Stimulated activated CD8-positive, alpha-beta memory T cell treated with anti-CD3 and anti-CD28 coated beads, Interleukin-12 subunit alpha, Interleukin-12 subunit beta, amount 100 ng/mL, for 24 hours (primary cell): ENCODE data around the gene DSTYK.
"Not testable (repeated sequence)": the region's sequence is repeated elsewhere in the genome, so short reads cannot be mapped to it uniquely, and the experiment has no call there.

Source experiments
- DNase-seq: peaks from one replicate; pipeline ENCODE4 v3.0.0-alpha.2; 2020; ENCODE audit errors: extremely low read depth

The DSTYK gene

GRCh38 chr1:205171369-205171768 lies 40.1 kb downstream of the DSTYK start:
- DNase-seq = no peak

- no peak for DNase-seq
These were observed 40.8 kb downstream of the DSTYK start for GRCh38 chr1:205170532-205171269.

- DNase-seq = no peak
These were observed 42.3 kb downstream of the DSTYK start for GRCh38 chr1:205169248-205169647.

GRCh38 chr1:205168291-205168690 lies 43.2 kb downstream of the DSTYK start:
- DNase-seq = no peak

GRCh38 chr1:205162301-205162700 lies 49.2 kb downstream of the DSTYK start:
- no peak for DNase-seq

GRCh38 chr1:205161076-205161475 lies 50.4 kb downstream of the DSTYK start:
- no peak for DNase-seq

- DNase-seq = no peak
These were observed 53.4 kb downstream of the DSTYK start for GRCh38 chr1:205158048-205158616.

- DNase-seq = not testable (repeated sequence)
These were observed 55.7 kb downstream of the DSTYK start for GRCh38 chr1:205155665-205156377.

GRCh38 chr1:205152505-205152904 lies 59.0 kb downstream of the DSTYK start:
- no peak for DNase-seq

- no peak for DNase-seq
These were observed 60.7 kb downstream of the DSTYK start for GRCh38 chr1:205150651-205151428.

GRCh38 chr1:205147191-205147835 lies 64.2 kb downstream of the DSTYK start:
- no peak for DNase-seq

GRCh38 chr1:205144751-205145150 lies 66.8 kb downstream of the DSTYK start:
- no peak for DNase-seq

- no peak for DNase-seq
These were observed 67.3 kb downstream of the DSTYK start for GRCh38 chr1:205144046-205144720.

- DNase-seq = no peak
These were observed 69.4 kb downstream of the DSTYK start for GRCh38 chr1:205142102-205142469.

- DNase-seq = peak; percentile 21
These were observed 70.0 kb downstream of the DSTYK start for GRCh38 chr1:205141236-205142101.

GRCh38 chr1:205140113-205140512 lies 71.4 kb downstream of the DSTYK start:
- DNase-seq = no peak

- no peak for DNase-seq
These were observed 73.6 kb downstream of the DSTYK start for GRCh38 chr1:205137901-205138300.

GRCh38 chr1:205133287-205133686 lies 78.2 kb downstream of the DSTYK start:
- DNase-seq = no peak

GRCh38 chr1:205129447-205130029 lies 82.0 kb downstream of the DSTYK start:
- no peak for DNase-seq

GRCh38 chr1:205128050-205128449 lies 83.5 kb downstream of the DSTYK start:
- DNase-seq = no peak
